ENCODE results near the gene PML. TPM values are rescaled to one million over a fixed set of nuclear protein-coding genes. Genes with fewer than 3 reads are reported as not detected.

PML gene
- total RNA-seq, 1 experiment from 2014 or later, result 67.2 TPM

GRCh38 chr15:73996267-73996666, 1.8 kb downstream of the PML start:
- Histone ChIP-seq H3K79me2 (ENCODE audit: low read depth) (peaks cover 34% of the 10 kb centered on the region), H4K20me1 (ENCODE audit: insufficient read depth) (no peaks in the 10 kb centered on the region), H3K9me3 (ENCODE audit: insufficient read depth, low read depth) (no peaks in the 10 kb centered on the region), H3K4me3 (peak overlapping the region; percentile 92; the same call in 1 of the 2 replicates), H2AFZ (no peak overlapping the region), H3K4me2 (peak overlapping the region; percentile 100), H3K36me3 (ENCODE audit: low read depth) (no peaks in the 10 kb centered on the region), H3K4me1 (replicated peaks; ENCODE audit: insufficient read depth) (peaks cover 30% of the 10 kb centered on the region), H3K27ac (no peak overlapping the region), H3K9me2 (ENCODE audit: insufficient read depth) (no peaks in the 10 kb centered on the region), H3K27me3 (ENCODE audit: insufficient read depth, low read depth) (no peaks in the 10 kb centered on the region), H3F3A (ENCODE audit: insufficient read depth, low read depth) (peaks cover 7% of the 10 kb centered on the region)
- ChIA-PET POLR2A (ENCODE audit: unreplicated experiment) (interaction anchor here (0.6 kb wide), 2 partner anchors 10 to 51 kb away, joined by 3 to 12 read pairs; no protein-coding TSS in a partner anchor), CTCF (interaction anchor here (0.6 to 1.0 kb wide), 3 partner anchors 23 to 228 kb away, joined by 3 to 4 read pairs (median 3); no protein-coding TSS in a partner anchor)
- intact Hi-C loops (cut with micrococcal nuclease; ENCODE audit: unreplicated experiment), result no loop called here
- BruUV-seq (replicated peaks), result no TSS peak
- TF ChIP-seq EZH2 (IDR thresholded peaks at IDR 0.05; ENCODE audit: low read depth), result no peak
- TF ChIP-seq CTCF (conservative IDR thresholded peaks at IDR 0.05), result no peak
- DNase-seq, result no peak

GRCh38 chr15:73996939-73997338, 2.4 kb downstream of the PML start:
- H3K9me2 ChIP-seq (ENCODE audit: insufficient read depth), result no peaks in the 10 kb centered on the region
- no peaks in the 10 kb centered on the region for H3K9me3 ChIP-seq (ENCODE audit: insufficient read depth, low read depth)
- H3K4me3 ChIP-seq, result peak overlapping the region; percentile 92; the same call in 1 of the 2 replicates
- DNase-seq, result peak in 1 of 2 experiments; percentile 34
- no peaks in the 10 kb centered on the region for H3K27me3 ChIP-seq (ENCODE audit: insufficient read depth, low read depth)
- peaks cover 27% of the 10 kb centered on the region for H3K4me1 ChIP-seq (replicated peaks; ENCODE audit: insufficient read depth)
- no peak overlapping the region for H3K27ac ChIP-seq
- H2AFZ ChIP-seq, result no peak overlapping the region
- peaks cover 34% of the 10 kb centered on the region for H3K79me2 ChIP-seq (ENCODE audit: low read depth)
- no TSS peak for BruUV-seq (replicated peaks)
- H4K20me1 ChIP-seq (ENCODE audit: insufficient read depth), result no peaks in the 10 kb centered on the region
- H3K36me3 ChIP-seq (ENCODE audit: low read depth), result no peaks in the 10 kb centered on the region
- POLR2A ChIA-PET (ENCODE audit: unreplicated experiment), result no interaction called here
- TF ChIP-seq EZH2 (IDR thresholded peaks at IDR 0.05; ENCODE audit: low read depth) (no peak), CTCF (conservative IDR thresholded peaks at IDR 0.05) (no peak)
- CTCF ChIA-PET, result interaction anchor here (0.8 to 1.0 kb wide), 2 partner anchors 24 to 51 kb away, joined by 3 to 4 read pairs; no protein-coding TSS in a partner anchor
- peaks cover 7% of the 10 kb centered on the region for H3F3A ChIP-seq (ENCODE audit: insufficient read depth, low read depth)
- intact Hi-C loops (cut with micrococcal nuclease; ENCODE audit: unreplicated experiment), result no loop called here
- peak overlapping the region; percentile 100 for H3K4me2 ChIP-seq

DNA sequence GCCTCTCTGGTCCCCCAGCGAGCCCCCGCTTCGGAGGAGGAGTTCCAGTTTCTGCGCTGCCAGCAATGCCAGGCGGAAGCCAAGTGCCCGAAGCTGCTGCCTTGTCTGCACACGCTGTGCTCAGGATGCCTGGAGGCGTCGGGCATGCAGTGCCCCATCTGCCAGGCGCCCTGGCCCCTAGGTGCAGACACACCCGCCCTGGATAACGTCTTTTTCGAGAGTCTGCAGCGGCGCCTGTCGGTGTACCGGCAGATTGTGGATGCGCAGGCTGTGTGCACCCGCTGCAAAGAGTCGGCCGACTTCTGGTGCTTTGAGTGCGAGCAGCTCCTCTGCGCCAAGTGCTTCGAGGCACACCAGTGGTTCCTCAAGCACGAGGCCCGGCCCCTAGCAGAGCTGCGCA, 3.5 kb downstream of the PML start:
- Histone ChIP-seq H3K79me2 (ENCODE audit: low read depth) (peaks cover 34% of the 10 kb centered on the region), H3F3A (ENCODE audit: insufficient read depth, low read depth) (peaks cover 7% of the 10 kb centered on the region), H3K9me2 (ENCODE audit: insufficient read depth) (no peaks in the 10 kb centered on the region), H3K36me3 (ENCODE audit: low read depth) (0 out of 2 replicates have a peak, but pooled peaks cover under 1% of the 10 kb centered on the region), H2AFZ (no peak overlapping the region), H3K27ac (no peak overlapping the region), H3K4me1 (replicated peaks; ENCODE audit: insufficient read depth) (peaks cover 21% of the 10 kb centered on the region), H3K27me3 (ENCODE audit: insufficient read depth, low read depth) (no peaks in the 10 kb centered on the region), H4K20me1 (ENCODE audit: insufficient read depth) (no peaks in the 10 kb centered on the region), H3K4me2 (no peak overlapping the region), H3K9me3 (ENCODE audit: insufficient read depth, low read depth) (no peaks in the 10 kb centered on the region), H3K4me3 (no peak overlapping the region)
- DNase-seq, result no peak
- ChIA-PET POLR2A (ENCODE audit: unreplicated experiment) (no interaction called here), CTCF (no interaction called here)
- intact Hi-C loops (cut with micrococcal nuclease; ENCODE audit: unreplicated experiment), result no loop called here
- TF ChIP-seq EZH2 (IDR thresholded peaks at IDR 0.05; ENCODE audit: low read depth) (no peak), CTCF (conservative IDR thresholded peaks at IDR 0.05) (no peak)
- BruUV-seq (replicated peaks), result no TSS peak

Data from PC-9 (cell line).